ENCODE results near the gene CHGA.
A peak's percentile ranks its signal among the peaks of the same experiment; 100 is the strongest.

The CHGA gene

GRCh38 chr14:92959761-92960680 is 37.1 kb downstream of the CHGA start:
- DNase-seq (ENCODE audit: low read depth in 2 of 3, low spot score in 2 of 3) = no peak

GRCh38 chr14:92960706-92961566 is 38.0 kb downstream of the CHGA start:
- no peak for DNase-seq (ENCODE audit: low read depth in 2 of 3, low spot score in 2 of 3)

GRCh38 chr14:92961567-92961855 is 38.6 kb downstream of the CHGA start:
- DNase-seq (ENCODE audit: low read depth in 2 of 3, low spot score in 2 of 3) = no peak

GRCh38 chr14:92962031-92962830 is 39.3 kb downstream of the CHGA start:
- no peak for DNase-seq (ENCODE audit: low read depth in 2 of 3, low spot score in 2 of 3)

- DNase-seq (ENCODE audit: low read depth in 2 of 3, low spot score in 2 of 3) = no peak
Measured at GRCh38 chr14:92962831-92963095, 39.8 kb downstream of the CHGA start.

GRCh38 chr14:92963301-92964123 is 40.6 kb downstream of the CHGA start:
- DNase-seq (ENCODE audit: low read depth in 2 of 3, low spot score in 2 of 3) = no peak

- DNase-seq (ENCODE audit: low read depth in 2 of 3, low spot score in 2 of 3) = no peak
Measured at GRCh38 chr14:92964124-92965109, 41.5 kb downstream of the CHGA start.

GRCh38 chr14:92965281-92965680 is 42.3 kb downstream of the CHGA start:
- no peak for DNase-seq (ENCODE audit: low read depth in 2 of 3, low spot score in 2 of 3)

GRCh38 chr14:92967346-92967926 is 44.5 kb downstream of the CHGA start:
- DNase-seq (ENCODE audit: low read depth in 2 of 3, low spot score in 2 of 3) = no peak

GRCh38 chr14:92968291-92969020 is 45.5 kb downstream of the CHGA start:
- no peak for DNase-seq (ENCODE audit: low read depth in 2 of 3, low spot score in 2 of 3)

GRCh38 chr14:92969430-92969829 is 46.5 kb downstream of the CHGA start:
- no peak for DNase-seq (ENCODE audit: low read depth in 2 of 3, low spot score in 2 of 3)

GRCh38 chr14:92969871-92970270 is 46.9 kb downstream of the CHGA start:
- DNase-seq (ENCODE audit: low read depth in 2 of 3, low spot score in 2 of 3) = no peak

- DNase-seq (ENCODE audit: low read depth in 2 of 3, low spot score in 2 of 3) = no peak
Measured at GRCh38 chr14:92970271-92970670, 47.3 kb downstream of the CHGA start.

- DNase-seq (ENCODE audit: low read depth in 2 of 3, low spot score in 2 of 3) = no peak
Measured at GRCh38 chr14:92971601-92972180, 48.7 kb downstream of the CHGA start.

GRCh38 chr14:92973261-92973797 is 50.4 kb downstream of the CHGA start:
- peak in 1 of 3 experiments; percentile 16 for DNase-seq (ENCODE audit: low read depth in 2 of 3, low spot score in 2 of 3)

- no peak for DNase-seq (ENCODE audit: low read depth in 2 of 3, low spot score in 2 of 3)
Measured at GRCh38 chr14:92973798-92974372, 50.9 kb downstream of the CHGA start.

GRCh38 chr14:92974541-92975345 is 51.8 kb downstream of the CHGA start:
- DNase-seq (ENCODE audit: low read depth in 2 of 3, low spot score in 2 of 3) = no peak
